ENCODE data around the gene KCTD20. TPM values are rescaled to one million over a fixed set of nuclear protein-coding genes. Genes with fewer than 3 reads are reported as not detected.
A peak's percentile ranks its signal among the peaks of the same experiment; 100 is the strongest.

Gene KCTD20
- total RNA-seq, 2 experiments from 2014 or later: 48.0 to 51.0 TPM

DNA sequence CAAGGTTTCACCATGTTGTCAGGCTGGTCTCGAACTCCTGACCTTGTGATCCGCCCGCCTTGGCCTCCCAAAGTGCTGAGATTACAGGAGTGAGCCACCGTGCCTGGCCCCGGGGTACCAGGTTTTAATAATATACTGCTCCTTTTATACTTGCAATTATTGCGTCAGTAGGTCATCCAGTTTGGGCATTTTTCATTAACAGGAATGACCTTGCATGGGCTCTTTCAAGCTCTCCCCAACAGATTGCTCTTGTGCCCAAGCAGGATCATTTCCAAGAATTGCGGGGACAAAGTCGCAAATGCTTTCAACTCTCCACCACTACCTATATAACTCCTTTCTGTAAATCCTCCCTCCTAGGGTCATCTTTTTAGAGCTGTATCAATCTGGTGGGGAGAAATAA lies 80.7 kb downstream of the KCTD20 start:
- intact Hi-C loops (cut with micrococcal nuclease): no loop called here
- Mint-ChIP-seq H3K27me3 (no peaks in the 10 kb centered on the region), H3K36me3 (peaks cover 53% of the 10 kb centered on the region), H3K4me1 (ENCODE audit: low read depth) (peaks cover 31% of the 10 kb centered on the region), H3K27ac (no peak overlapping the region), H3K4me3 (no peak overlapping the region), H3K9me3 (no peaks in the 10 kb centered on the region)
- no peak for DNase-seq
- ChIA-PET POLR2A (no interaction called here), CTCF (no interaction called here)

- no peaks in the 10 kb centered on the region for H3K27me3 Mint-ChIP-seq
- no peaks in the 10 kb centered on the region for H3K9me3 Mint-ChIP-seq
- ChIA-PET POLR2A (no interaction called here), CTCF (no interaction called here)
- peaks cover 49% of the 10 kb centered on the region for H3K36me3 Mint-ChIP-seq
- DNase-seq: no peak
- intact Hi-C loops (cut with micrococcal nuclease): no loop called here
- H3K27ac Mint-ChIP-seq: no peak overlapping the region
- peaks cover 34% of the 10 kb centered on the region for H3K4me1 Mint-ChIP-seq (ENCODE audit: low read depth)
- no peak overlapping the region for H3K4me3 Mint-ChIP-seq
Measured at GRCh38 chr6:36523936-36524499, 81.2 kb downstream of the KCTD20 start.

DNA sequence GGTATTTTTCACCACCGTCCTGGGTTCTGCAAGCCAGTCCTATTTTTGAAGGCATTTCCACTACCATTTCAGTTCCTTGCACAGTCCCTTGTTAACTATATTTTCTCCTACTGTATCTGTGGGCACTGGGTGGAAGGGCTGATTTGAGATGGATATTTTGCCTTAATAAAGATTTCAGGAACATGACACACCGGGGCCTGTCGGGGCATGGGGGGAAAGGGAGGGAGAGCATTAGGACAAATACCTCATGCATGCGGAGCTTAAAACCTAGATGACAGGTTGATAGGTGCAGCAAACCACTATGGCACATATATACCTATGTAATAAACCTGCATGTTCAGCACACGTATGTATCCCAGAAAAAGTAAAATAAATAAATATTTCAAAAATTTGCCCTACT lies 82.1 kb downstream of the KCTD20 start:
- Mint-ChIP-seq H3K4me3 (no peak overlapping the region), H3K27me3 (no peaks in the 10 kb centered on the region), H3K27ac (peak overlapping the region; percentile 19), H3K4me1 (ENCODE audit: low read depth) (peaks cover 34% of the 10 kb centered on the region), H3K9me3 (no peaks in the 10 kb centered on the region), H3K36me3 (peaks cover 48% of the 10 kb centered on the region)
- intact Hi-C loops (cut with micrococcal nuclease): no loop called here
- ChIA-PET POLR2A (no interaction called here), CTCF (no interaction called here)
- DNase-seq: no peak

DNA sequence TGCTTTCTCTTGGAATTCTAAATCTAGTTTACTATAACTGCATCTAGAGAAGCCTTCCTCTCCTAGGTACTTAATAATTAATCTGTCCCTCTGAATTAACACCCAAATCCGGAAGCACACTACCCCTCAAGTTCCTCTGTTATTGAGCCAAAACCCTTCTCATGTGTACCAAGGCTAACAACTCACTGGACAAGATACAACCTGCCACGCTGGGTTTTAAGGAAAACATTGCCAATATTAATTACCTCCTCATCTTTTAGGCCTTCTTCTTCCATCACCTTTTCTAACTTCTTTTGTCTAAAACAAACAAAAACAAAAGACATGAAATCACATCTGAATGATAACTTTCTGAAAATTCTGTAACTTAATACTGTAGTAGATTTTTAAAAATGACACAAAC lies 82.5 kb downstream of the KCTD20 start:
- Mint-ChIP-seq H3K4me1 (ENCODE audit: low read depth) (peaks cover 30% of the 10 kb centered on the region), H3K27ac (no peak overlapping the region), H3K36me3 (peaks cover 43% of the 10 kb centered on the region), H3K9me3 (no peaks in the 10 kb centered on the region), H3K4me3 (no peak overlapping the region), H3K27me3 (no peaks in the 10 kb centered on the region)
- POLR2A ChIA-PET: no interaction called here
- CTCF ChIA-PET: no interaction called here
- intact Hi-C loops (cut with micrococcal nuclease): no loop called here
- DNase-seq: no peak

DNA sequence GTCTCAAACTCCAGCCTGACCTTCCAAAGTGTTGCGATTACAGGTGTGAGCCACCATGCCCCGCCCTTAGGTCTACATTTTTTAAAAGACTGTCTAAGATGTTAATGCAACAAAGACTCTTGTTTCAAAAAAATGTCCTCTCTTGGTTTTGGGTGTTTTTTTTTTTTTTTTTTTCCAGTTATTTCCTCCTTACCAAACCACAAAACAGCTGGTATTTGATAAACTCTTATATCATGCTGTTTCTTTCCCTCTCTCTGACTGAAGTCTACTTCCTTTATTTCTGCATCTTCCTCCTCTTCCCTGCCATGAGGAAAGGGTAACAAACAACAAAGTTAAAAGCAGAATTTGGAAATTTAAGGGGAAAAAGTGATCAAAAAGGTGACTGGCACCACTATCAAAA lies 83.3 kb downstream of the KCTD20 start:
- H3K27ac Mint-ChIP-seq: no peak overlapping the region
- H3K4me1 Mint-ChIP-seq (ENCODE audit: low read depth): peaks cover 26% of the 10 kb centered on the region
- no peaks in the 10 kb centered on the region for H3K9me3 Mint-ChIP-seq

DNA sequence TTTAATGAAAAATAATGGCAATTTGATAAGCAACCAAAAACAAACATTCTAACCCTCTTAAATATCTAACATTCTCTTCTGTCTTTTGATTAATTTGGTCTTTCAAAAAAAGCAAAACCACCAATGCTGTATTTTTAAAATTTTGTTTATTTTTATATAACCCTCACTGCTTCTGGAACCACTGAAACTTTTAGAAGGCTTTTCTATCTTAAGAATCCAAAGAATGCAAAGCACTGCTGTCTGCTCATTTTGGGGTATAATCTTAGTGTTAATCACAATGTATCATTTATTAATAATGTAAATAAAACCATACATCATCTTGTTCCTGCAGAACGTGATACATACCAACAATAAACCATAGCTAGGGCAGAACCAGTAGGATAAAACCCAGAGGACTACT lies 90.5 kb downstream of the KCTD20 start:
- Mint-ChIP-seq H3K4me3 (no peak overlapping the region), H3K27ac (no peak overlapping the region), H3K4me1 (ENCODE audit: low read depth) (peaks cover 61% of the 10 kb centered on the region), H3K9me3 (no peaks in the 10 kb centered on the region), H3K36me3 (peaks cover 35% of the 10 kb centered on the region), H3K27me3 (no peaks in the 10 kb centered on the region)
- intact Hi-C loops (cut with micrococcal nuclease): no loop called here
- POLR2A ChIA-PET: interaction anchor here (1.1 to 1.4 kb wide), 2 partner anchors 11 to 13 kb away, joined by 3 to 4 read pairs; no protein-coding TSS in a partner anchor
- no peak for DNase-seq
- CTCF ChIA-PET: no interaction called here

More for the DNA sequence above, 83.3 kb downstream of the KCTD20 start:
- Mint-ChIP-seq H3K27me3 (no peaks in the 10 kb centered on the region), H3K4me3 (no peak overlapping the region), H3K36me3 (peaks cover 40% of the 10 kb centered on the region)
- POLR2A ChIA-PET: no interaction called here
- no peak for DNase-seq
- CTCF ChIA-PET: no interaction called here
- intact Hi-C loops (cut with micrococcal nuclease): no loop called here

GRCh38 chr6:36536873-36537547 lies 94.2 kb downstream of the KCTD20 start:
- peaks cover 62% of the 10 kb centered on the region for H3K4me1 Mint-ChIP-seq (ENCODE audit: low read depth)
- POLR2A ChIA-PET: no interaction called here
- no peak overlapping the region for H3K4me3 Mint-ChIP-seq
- H3K27me3 Mint-ChIP-seq: no peaks in the 10 kb centered on the region
- H3K36me3 Mint-ChIP-seq: peaks cover 45% of the 10 kb centered on the region
- DNase-seq: no peak
- peak overlapping the region; percentile 64 for H3K27ac Mint-ChIP-seq
- CTCF ChIA-PET: no interaction called here
- H3K9me3 Mint-ChIP-seq: no peaks in the 10 kb centered on the region
- intact Hi-C loops (cut with micrococcal nuclease): no loop called here

GRCh38 chr6:36539814-36540568 lies 97.2 kb downstream of the KCTD20 start:
- Mint-ChIP-seq H3K9me3 (no peaks in the 10 kb centered on the region), H3K36me3 (peaks cover 44% of the 10 kb centered on the region), H3K27me3 (no peaks in the 10 kb centered on the region), H3K4me1 (ENCODE audit: low read depth) (peaks cover 56% of the 10 kb centered on the region), H3K4me3 (no peak overlapping the region), H3K27ac (peak overlapping the region; percentile 93)
- CTCF ChIA-PET: no interaction called here
- POLR2A ChIA-PET: interaction anchor here (0.7 kb wide), 1 partner anchor 24 kb away, joined by 3 read pairs; no protein-coding TSS in a partner anchor
- DNase-seq: peak; percentile 26
- intact Hi-C loops (cut with micrococcal nuclease): loop anchor here (1.0 kb wide), 1 partner anchor 54 kb away; the partner anchor contains the start of gene SRSF3

Other genes with a start within 250 kb of the KCTD20 start
- gene BRPF3, start 246.3 kb upstream of the KCTD20 start, total RNA-seq: 10 to 100 TPM; 16.0 to 18.3 TPM
- not detected for gene PNPLA1, start 172.9 kb upstream of the KCTD20 start, total RNA-seq
- gene BNIP5, start 106.1 kb upstream of the KCTD20 start, total RNA-seq: not detected
- 1 to 10 TPM; 5.8 to 5.9 TPM for gene ETV7, start 55.3 kb upstream of the KCTD20 start, total RNA-seq
- under 1 TPM; 0.22 to 0.29 TPM for gene PXT1, start 146 bp upstream of the KCTD20 start, total RNA-seq
- gene STK38, start 104.5 kb downstream of the KCTD20 start, total RNA-seq: 10 to 100 TPM; 25.8 to 27.5 TPM
- 100 to 1,000 TPM; 390 to 392 TPM for gene SRSF3, start 151.4 kb downstream of the KCTD20 start, total RNA-seq
- gene CDKN1A, start 235.7 kb downstream of the KCTD20 start, total RNA-seq: 10 to 100 TPM; 64.2 to 66.7 TPM